Stimulated activated CD4-positive, alpha-beta T cell treated with anti-CD3 and anti-CD28 coated beads, Interleukin-15, amount 100 ng/mL, for 48 hours (primary cell): ENCODE data around the gene PCNT.
A peak's percentile ranks its signal among the peaks of the same experiment; 100 is the strongest.
"Not testable (repeated sequence)": the region's sequence is repeated elsewhere in the genome, so short reads cannot be mapped to it uniquely, and the experiment has no call there.

Experiments
- DNase-seq, 2 donors: peaks; one replicate each; pipeline ENCODE4 v3.0.0-alpha.2; 2020; ENCODE audit warnings: low read depth in 2 of 2

The PCNT gene

DNA sequence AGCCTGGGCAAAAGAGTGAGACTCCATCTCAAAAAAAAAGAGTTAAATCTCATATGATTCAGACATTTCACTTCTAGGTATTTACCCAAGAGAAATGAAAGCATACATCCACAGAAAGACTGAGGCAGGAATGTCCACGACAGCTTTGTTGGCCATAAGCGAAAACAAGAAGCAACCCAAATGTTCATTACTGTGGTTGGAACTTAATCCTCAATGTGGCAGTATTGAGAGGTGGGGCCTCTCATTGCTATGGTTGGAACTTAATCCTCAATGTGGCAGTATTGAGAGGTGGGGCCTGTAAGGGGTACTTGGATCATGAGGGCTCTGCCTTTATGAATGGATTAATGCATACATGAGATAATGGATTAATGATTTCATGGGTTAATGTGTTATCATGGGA, 15.5 kb upstream of the PCNT start:
- DNase-seq = no peak

DNA sequence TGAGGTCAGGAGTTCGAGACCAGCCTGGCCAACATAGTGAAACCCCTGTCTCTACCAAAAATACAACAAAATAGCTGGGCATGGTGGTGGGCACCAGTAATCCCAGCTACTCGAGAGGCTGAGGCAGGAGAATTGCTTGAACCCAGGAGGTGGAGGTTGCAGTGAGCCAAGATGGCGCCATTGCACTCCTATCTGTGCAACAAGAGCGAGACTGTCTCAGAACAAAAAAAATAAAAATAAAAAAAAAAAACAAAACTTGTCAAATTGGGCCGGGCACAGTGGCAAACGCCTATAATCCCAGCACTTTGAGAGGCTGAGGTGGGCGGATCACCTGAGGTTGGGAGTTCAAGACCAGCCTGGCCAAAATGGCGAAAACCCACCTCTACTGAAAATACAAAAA, 13.7 kb upstream of the PCNT start:
- DNase-seq = not testable (repeated sequence)

DNA sequence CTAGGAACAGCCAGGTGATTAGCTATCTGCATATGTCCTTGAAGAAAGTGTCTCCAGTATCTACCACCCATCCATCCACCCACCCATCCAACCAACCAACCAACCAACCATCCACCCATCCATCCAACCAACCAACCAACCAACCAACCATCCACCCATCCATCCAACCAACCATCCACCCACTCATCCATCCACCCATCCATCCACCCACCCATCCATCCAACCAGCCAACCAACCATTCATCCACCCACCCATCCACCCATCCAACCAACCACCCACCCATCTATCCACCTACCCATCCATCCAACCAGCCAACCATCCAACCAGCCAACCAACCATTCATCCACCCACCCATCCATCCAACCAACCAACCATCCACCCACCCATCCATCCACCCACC, 12.4 kb upstream of the PCNT start:
- DNase-seq = no peak

DNA sequence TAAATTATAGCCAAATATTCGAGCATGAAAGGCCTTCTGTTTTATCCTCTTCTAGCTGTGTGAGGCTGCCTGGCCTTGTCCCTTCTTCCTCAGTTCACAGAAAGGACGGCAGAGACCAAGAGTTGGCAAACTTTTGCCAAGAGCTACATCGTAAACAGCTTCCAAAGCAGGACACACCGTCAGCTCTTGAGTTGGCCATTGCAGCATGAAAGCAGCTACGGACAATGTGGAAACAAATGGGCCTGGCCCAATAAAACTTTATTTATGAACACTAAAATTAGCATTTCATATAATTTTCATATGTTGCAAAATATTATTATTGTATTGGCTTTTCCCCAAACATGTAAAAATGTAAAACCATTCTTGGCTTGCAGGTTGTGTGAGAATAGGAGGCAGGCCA, 11.0 kb upstream of the PCNT start:
- DNase-seq = no peak

DNA sequence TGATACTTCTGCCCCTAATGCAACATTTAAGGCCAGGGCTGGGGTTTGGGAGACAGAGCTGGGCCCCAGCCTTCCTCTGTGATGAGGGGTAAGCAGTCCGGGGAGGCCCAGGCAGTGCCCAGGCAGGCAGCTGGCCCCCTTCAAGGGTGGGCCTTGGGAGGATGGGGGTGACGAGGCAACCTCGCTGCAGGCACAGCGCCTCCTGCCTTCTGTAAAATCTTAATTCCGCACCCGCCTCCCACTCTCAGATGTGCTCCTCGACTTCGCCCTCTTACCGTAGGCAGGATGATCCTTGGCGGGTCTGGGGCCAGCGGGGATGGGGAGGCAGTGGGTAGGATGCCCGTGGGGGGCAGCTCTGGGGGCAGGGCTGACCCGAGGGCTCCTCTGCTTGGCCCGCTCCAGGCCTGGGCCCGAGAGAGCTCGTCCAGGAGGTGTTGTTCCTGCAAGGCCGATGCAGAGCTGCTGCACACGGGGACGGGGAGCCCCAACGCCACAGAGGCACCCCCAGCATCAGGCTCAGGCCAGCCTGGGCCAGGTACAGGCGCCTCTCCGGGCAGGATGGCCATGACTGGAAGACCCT, 9.4 kb upstream of the PCNT start:
- DNase-seq = no peak

DNA sequence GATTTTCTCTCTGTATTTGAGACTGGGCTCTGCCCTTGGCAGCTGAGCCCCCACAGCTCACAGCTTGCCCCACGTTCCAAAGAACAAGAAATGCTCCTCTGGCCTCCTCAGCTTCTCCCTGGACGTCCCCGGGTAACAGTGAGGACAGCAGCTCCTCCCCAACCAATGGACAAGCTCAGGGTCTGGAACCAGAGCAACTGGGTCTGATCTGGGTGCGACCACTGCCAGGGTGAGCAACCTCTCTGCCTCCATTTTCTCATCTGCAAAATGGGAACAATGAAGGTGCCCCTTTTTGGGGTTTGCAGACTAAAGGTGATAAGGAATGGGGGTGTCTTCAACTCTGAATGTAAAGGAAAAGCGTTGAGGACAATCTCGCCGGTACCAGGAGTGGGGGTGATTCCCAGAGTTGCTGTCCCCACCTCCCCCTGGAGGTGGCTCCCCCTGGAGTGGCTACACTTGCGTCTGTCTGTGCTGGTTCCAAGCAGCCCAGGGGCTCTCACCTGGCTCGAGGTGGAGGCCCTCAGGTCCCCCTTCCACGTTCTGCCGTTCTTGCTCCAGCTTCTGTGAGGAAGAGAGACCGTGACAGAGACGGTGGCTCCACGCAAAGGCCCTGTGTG, 7.1 kb upstream of the PCNT start:
- no peak for DNase-seq

DNA sequence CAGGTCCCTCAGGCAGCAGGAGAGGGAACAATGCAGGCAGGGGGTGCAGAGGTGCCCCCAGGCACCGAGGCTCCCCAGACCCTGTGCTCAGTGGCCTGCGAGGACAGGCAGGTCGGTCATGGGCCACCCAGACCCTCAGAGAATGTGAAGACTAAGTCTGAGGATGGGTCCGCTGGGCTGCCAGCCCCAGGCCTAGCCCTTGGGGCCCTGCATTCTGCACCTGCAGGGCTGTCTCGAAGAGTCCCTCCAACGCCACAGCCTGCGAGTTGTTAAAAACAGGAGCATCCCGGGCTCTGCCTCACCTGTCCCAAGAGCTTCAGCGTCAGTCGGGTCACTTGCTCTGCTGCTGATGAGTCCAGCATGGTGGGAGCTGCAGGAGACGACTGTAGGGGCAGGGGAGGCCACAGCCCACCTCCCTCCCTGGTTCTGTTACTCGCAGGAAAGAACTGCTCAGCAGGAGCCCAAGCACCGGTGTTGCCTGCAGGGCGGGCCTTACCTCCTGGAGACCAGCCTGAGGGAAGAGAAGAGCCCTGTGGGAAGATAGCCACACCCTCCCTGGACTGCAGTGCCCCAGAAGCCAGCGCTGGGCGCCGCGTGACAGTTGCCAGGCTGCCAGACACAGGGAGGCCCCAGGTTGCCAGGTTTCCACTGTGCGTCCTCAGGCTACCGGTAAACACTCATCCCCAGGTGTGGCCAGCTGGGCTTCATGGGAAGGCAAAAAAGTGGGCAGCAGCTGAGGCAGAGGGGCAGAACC, 6.1 kb upstream of the PCNT start:
- DNase-seq = no peak

DNA sequence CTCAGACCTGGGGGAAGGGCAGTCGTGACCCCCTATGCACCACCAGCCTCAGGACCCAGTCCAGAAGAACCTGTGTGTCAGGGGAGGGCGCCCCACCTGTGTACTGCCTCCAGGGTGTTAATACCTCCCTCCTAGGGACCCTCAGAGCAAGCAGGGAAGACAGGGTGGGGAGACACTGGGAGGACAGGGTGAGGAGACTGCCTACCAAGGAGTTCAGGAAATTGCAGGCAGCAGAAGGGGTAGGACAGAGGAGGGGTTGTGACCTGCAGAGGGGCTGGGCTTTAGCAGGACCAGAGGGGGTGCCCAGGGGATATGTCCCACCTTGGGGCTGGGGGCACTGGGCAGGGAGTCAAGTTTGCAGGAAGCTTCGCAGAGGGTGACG, 5.5 kb upstream of the PCNT start:
- no peak for DNase-seq

DNA sequence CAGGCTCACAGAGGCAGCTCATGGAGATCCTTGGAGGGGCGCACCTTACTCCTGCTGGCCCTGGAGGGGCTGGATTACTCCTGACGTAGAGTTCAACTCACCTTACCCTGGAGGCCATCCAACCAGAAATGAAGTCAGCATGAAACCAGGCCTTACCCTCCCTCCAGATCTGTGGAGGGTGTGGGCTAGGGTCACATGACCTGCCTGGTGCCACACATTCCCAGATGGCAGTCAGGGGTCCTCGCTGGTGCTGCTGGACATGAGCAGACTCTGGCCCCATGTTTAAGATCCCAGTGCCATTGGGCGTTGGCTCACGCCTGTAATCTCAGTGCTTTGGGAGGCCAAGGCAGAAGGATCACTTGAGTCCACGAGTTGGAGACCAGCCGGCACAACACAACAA, 4.8 kb upstream of the PCNT start:
- DNase-seq = no peak

DNA sequence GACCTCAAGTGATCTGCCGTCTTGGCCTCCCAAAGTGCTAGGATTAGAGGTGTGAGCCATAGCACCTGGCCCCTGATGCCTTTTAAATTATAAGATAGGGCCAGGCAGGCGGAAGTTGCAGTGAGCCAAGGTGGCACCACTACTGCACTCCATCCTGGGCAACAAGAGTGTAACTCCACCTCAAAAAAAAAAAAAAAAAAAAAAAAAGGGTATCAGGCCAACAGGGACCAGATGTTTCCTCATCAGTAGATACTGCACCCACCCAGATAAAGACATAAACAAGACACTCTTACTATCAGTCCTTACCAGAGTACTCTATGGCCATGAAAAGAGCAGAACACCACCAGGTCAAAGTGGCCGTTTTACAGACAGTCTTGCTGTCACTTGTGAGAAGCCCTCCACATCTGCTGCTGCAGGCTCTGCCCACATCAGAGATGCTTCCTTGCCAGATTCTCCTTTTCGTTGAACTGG, 3.6 kb upstream of the PCNT start:
- no peak for DNase-seq

DNA sequence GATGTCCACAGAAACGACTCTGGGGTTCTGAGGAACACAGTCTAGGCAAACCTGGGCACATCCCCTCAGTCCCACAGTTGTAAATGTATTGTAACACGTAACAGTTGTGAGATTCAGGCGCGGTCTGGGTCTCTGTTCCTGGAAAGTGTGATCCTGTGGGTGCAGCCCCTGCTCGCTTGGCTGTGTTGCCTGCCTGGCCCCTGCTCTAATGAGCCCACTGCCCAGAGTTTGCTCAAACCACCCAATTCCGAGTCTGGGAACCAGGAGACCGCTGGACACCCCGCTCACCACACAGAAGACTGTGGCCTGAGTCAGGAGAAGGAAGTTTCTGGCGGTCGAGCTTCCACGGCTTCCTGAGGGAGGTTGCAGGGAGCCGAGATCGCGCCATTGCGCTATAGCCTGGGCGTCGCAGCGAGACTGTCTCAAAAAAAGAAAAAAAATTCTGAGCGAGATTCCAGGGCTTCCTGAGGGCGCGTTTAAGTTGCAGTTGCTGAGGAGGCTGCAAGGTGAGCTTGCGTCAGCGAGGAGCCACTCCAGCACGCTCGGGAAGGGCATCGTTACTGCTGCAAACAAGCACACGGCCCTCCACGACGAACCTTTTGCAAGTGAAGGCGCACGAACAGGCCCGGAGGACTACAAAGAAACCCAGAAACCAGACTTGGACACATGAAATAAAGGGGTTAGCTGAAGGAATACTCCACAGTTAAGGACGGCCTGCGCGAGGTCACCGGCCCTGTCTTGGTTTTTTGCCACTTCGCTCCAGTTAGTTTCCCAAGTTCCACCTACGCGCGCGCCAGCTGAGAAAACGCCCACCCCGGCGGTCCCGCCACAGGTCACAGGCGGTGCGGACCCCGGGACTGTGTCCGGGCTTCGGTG, 1.4 kb upstream of the PCNT start:
- no peak for DNase-seq

DNA sequence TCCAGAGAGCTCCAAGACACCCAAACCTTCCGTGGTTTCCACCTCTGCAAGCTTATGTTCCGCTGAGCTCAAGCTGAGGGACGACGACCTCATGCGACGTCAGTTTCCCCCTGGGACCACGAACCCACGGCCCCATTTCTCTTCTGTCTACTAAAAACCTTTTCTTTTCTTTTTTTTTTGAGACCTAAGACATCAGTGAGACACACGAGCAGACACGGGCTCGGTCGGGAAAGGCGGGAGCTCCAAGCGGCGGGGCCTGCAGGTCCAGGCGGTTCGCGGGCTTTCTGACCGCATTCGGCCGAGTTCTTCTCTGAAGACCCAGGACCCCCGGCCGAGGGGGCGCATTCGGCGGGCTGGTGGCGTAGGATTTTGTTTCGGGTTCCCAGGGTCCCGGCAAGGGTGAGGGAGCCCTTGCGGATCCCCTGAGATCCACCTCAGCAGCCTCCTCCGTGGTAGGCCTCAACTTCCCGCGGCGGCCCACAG, 688 bp upstream of the PCNT start:
- DNase-seq = no peak

DNA sequence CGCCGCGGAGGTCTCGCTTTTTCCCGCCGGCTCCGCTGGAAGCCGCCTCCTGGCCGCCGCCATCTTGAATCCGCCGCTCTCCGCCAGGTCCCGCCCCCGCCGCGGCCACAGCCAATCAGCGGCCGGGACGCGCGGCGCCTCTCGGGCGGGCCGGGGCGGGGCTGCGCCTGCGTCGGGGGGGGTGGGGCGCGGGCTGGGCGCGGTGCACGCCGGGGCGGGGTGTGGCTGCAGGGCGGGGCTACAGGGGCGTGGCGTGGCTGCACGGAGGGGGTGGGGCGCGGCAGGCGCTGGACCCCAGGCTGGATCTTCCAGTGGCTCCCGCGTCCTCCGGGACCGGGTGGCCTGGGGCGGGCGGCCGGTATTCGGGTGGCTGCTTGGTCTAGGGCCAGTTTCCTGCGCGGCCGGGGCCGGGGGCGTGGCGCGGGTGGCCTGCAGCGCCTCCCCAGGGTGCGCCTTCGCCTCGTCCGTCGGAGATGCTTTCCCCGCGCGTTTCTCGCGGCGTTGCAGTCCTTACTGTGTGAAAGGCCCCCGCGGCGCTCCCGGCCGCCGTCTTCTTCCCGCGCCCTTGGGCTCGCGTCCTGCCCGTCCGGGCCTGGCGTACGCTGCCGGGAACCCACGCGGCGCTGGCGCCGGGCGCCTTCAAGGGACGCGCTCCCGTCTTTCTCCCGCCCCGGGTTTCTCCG, 575 bp downstream of the PCNT start:
- peak; percentile 80 to 83 for DNase-seq

DNA sequence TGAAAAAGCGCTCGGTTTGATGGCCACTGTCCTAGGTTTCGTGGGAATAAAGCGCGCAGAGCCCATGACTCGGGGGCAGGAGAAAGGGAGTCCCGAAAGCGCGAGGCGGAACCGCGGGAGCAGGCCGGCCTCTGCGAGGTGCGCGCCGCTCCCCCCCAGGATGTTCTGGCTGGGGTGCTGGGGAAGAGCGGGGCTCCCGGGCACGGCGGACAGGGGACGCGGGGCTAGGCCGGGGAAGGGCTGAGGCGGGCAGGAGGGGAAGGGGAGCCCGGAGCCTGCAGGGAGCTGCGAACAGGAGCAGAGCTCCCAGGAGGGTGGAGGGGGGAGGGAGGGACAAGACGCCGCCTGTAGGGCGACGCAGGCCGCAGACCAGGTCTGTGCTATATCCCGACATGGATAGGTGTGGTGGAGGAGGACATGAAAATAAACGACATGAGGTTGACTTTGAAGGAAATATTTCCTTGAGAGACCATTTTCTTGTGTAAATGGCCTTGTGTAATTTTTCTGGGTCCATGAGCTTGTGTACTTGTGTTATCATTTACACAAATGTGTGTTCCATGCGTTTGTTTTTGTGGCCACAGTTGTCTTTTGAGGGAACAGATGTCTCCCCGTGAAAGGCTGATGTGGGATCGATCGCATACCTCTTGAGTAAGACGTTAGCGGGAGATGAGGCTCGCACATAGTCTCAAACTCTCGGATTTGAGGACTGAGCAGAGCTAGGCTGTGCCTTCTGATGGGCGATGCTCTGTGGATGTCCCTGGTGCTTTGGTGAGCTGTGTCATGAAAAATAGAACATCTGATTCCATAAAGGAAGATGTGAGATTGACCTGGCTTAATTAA, 1.3 kb downstream of the PCNT start:
- peak in 1 of 2 donors; percentile 27 for DNase-seq

DNA sequence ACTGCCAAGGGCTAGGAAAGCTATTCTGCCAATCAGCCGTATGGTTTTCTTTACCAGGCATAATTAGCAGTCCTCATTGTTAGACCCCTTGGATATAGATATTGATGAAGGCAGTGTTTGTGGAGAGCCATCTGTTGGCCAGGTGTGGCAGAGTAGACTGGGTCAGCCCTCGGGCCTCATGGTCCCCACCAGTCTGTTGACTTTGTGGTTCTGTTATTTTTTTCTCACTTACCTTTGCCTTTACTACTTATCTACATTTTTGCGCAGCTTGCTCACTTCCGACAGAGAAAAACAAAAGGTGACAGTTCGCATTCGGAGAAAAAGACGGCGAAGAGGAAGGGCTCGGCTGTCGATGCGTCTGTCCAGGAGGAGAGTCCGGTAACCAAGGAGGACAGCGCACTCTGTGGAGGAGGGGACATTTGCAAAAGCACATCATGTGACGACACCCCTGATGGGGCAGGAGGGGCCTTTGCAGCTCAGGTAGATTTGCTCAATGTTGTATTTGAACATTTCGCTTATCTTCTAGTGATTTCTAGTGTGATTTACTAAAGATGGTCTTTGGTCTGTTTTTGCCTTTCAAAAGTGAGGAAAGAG, 2.3 kb downstream of the PCNT start:
- no peak for DNase-seq

DNA sequence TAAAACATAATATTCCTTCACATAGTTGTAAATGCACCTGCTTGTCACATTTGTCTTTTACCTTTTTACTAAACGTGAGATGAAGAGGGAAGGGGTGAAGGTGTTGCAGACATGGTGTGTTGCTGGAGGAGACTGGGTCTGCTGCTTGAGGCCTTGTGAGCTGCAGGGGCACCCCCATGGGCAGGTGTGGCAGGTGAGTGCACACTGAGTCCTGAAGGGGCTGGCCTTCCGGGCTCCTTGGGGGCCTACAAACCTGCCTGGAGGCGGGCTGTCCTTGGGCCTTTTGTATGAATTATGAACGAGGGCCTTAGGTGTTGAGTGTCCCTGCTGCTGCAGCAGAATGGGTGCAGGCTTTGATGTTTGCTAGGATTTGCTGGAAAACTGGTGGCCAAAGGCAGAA, 3.8 kb downstream of the PCNT start:
- no peak for DNase-seq

DNA sequence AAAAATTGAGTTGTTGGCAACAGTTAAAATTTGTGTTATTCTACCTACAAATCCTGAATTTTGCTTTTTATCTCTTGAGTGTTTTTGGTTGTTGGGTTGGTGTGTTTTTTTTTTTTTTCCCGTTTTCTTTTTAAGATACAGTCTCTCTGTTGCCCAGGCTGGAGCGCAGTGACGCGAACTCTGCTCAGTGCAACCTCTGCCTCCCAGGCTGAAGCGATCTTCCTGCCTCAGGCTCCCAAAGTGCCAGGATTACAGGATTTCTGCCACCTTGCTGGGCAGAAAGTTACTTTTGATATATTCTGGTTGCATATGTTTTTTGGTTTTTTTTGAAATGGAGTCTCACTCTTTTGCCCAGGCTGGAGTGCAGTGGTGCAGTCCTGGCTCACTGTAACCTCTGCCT, 4.2 kb downstream of the PCNT start:
- no peak for DNase-seq

DNA sequence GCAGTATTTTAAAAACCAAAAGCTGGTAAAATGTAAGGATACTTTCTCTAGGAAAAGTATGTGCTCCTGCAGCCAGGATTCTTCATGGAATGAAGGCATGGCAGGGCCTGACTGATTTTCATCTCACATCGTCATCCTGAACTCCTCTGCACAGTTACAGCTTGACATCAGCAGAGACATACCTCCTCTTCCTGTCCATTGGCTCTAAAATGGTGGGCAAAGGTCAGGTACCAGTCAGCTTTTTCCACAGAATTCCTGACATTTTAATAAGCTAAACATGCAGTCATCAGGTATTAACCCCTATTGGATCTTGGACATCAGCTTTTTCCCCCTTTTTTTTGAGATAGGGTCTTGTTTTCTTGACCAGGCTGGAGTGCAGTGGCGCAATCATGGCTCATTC, 5.8 kb downstream of the PCNT start:
- DNase-seq = no peak

DNA sequence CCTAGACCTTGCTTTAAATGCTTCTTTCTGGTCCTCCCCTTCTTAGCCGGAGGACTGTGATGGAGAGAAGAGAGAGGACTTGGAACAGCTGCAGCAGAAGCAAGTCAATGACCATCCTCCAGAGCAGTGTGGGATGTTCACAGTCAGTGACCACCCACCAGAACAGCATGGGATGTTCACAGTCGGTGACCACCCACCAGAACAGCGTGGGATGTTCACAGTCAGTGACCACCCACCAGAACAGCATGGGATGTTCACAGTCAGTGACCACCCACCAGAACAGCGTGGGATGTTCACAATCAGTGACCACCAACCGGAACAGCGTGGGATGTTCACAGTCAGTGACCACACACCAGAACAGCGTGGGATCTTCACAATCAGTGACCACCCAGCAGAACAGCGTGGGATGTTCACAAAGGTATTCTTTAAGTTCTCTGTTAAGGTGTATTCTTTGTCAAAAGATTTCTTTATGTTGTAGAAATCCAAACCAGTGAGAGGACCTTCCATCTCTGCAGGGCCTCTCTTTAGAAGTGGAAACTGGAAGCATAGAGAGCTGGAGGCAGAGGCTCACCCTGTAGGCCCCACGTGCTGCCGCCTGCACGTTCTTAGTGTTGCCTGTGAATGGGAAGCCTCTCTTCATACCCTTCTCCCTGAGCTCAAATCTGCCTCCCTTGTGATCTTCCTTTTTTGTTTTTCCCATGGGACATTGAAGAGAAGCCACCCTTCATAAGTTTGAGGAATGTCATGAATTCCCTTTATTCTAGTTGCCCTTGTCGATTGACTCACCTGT, 10.6 kb downstream of the PCNT start:
- DNase-seq = no peak
